Measurements from ENCODE around the gene CCDC116. TPM values are rescaled to one million over a fixed set of nuclear protein-coding genes. Genes with fewer than 3 reads are reported as not detected.
"Not testable (repeated sequence)": the region's sequence is repeated elsewhere in the genome, so short reads cannot be mapped to it uniquely, and the experiment has no call there.

CCDC116 gene
- total RNA-seq, 2 donors from 2014 or later = 2.0 to 2.5 TPM

- ATAC-seq (peak; percentile 93 to 95), DNase-seq (ENCODE audit: low spot score) (peak; percentile 94)
- peak within 1 kb of the TSS; percentile 80 to 82 for H3K27ac Mint-ChIP-seq
- H3K9me3 Mint-ChIP-seq = no peaks in the 10 kb centered on the region
- no peaks in the 10 kb centered on the region for H3K27me3 Mint-ChIP-seq
- H3K36me3 Mint-ChIP-seq = no peaks in the 10 kb centered on the region
- peak within 1 kb of the TSS; percentile 86 for H3K4me3 Mint-ChIP-seq
- peaks cover 20 to 43% of the 10 kb centered on the region in 2 donors for H3K4me1 Mint-ChIP-seq (ENCODE audit: low read depth in 2 of 2)
Measured at GRCh38 chr22:21629255-21630149, 3.1 kb upstream of the CCDC116 start, which contains the start of gene YDJC. YDJC (minus strand) TSS chr22:21630022; CDS start chr22:21630014, 8 bp downstream.

GRCh38 chr22:21631025-21631424, 1.5 kb upstream of the CCDC116 start:
- Mint-ChIP-seq H3K9me3 (no peaks in the 10 kb centered on the region), H3K27me3 (no peaks in the 10 kb centered on the region), H3K4me3 (peak overlapping the region; percentile 65), H3K4me1 (ENCODE audit: low read depth in 2 of 2) (peaks cover 13 to 34% of the 10 kb centered on the region in 2 donors), H3K27ac (peak overlapping the region in 1 of 2 donors; percentile 61), H3K36me3 (no peaks in the 10 kb centered on the region)
- DNase-seq (ENCODE audit: low spot score) (peak; percentile 31), ATAC-seq (no peak)

DNA sequence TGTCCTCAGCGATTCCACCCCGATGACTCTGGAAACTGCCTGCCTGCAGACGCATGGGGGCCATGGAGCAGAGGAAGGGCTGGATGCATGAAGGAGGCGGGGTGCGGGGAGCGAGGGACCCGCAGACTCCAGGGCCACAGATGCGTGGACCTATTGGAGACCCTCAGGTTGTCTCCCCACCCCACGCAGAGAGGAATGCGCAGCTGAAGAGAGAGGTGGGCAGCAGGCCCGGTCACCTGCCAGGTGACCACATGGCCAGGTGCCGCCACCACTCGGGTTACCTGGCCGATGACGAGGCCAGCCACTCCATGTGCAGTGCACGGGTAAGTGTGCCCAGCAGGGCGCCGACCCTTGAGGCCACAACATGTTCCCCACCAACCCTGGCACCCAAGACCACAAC, 371 bp downstream of the CCDC116 start:
- H3K9me3 Mint-ChIP-seq = no peaks in the 10 kb centered on the region
- H3K4me1 Mint-ChIP-seq (ENCODE audit: low read depth in 2 of 2) = peaks cover 6 to 21% of the 10 kb centered on the region in 2 donors
- ATAC-seq = no peak
- no peaks in the 10 kb centered on the region for H3K36me3 Mint-ChIP-seq
- no peak overlapping the region for H3K27ac Mint-ChIP-seq
- H3K4me3 Mint-ChIP-seq = no peak overlapping the region
- H3K27me3 Mint-ChIP-seq = no peaks in the 10 kb centered on the region
- peak; percentile 46 for DNase-seq (ENCODE audit: low spot score)

- no peak overlapping the region for H3K27ac Mint-ChIP-seq
- H3K27me3 Mint-ChIP-seq = no peaks in the 10 kb centered on the region
- no peaks in the 10 kb centered on the region for H3K9me3 Mint-ChIP-seq
- H3K4me1 Mint-ChIP-seq (ENCODE audit: low read depth in 2 of 2) = peaks cover under 1 to 16% of the 10 kb centered on the region in 2 donors
- H3K4me3 Mint-ChIP-seq = no peak overlapping the region
- no peak for ATAC-seq
- DNase-seq (ENCODE audit: low spot score) = peak; percentile 25
- H3K36me3 Mint-ChIP-seq = no peaks in the 10 kb centered on the region
Measured at GRCh38 chr22:21633481-21633880, 921 bp downstream of the CCDC116 start.

- H3K4me3 Mint-ChIP-seq = no peak overlapping the region
- no peaks in the 10 kb centered on the region for H3K36me3 Mint-ChIP-seq
- H3K27me3 Mint-ChIP-seq = no peaks in the 10 kb centered on the region
- no peaks in the 10 kb centered on the region for H3K9me3 Mint-ChIP-seq
- peaks cover 0 to 16% of the 10 kb centered on the region in 2 donors for H3K4me1 Mint-ChIP-seq (ENCODE audit: low read depth in 2 of 2)
- H3K27ac Mint-ChIP-seq = no peak overlapping the region
- ATAC-seq (no peak), DNase-seq (ENCODE audit: low spot score) (no peak)
Measured at GRCh38 chr22:21634081-21634480, 1.5 kb downstream of the CCDC116 start.

DNA sequence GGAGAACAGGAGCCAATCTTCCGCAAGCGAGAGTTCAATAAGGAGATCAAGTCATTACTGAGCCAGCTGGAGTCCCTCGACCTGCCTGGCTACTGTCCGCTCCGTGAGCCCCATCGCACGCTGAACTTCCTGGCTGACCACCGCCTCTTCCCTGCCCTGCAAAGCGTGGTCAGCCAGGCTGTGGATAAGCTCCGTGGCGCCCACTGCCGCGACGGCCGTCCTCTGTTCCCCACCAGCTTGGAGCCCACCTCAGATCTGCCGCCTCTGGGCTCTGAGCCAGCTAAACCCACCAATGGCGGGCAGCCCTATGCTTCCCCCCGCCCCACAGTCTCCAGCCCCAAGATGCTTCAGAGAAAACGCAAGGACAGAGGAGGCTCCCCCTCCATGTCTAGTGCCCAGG, 2.3 kb downstream of the CCDC116 start:
- ATAC-seq (no peak), DNase-seq (ENCODE audit: low spot score) (peak; percentile 31)
- Mint-ChIP-seq H3K4me3 (no peak overlapping the region), H3K4me1 (ENCODE audit: low read depth in 2 of 2) (peaks cover 0 to 16% of the 10 kb centered on the region in 2 donors), H3K9me3 (no peaks in the 10 kb centered on the region), H3K27ac (no peak overlapping the region), H3K27me3 (no peaks in the 10 kb centered on the region), H3K36me3 (no peaks in the 10 kb centered on the region)

GRCh38 chr22:21635771-21636510, 3.4 kb downstream of the CCDC116 start:
- ATAC-seq (no peak), DNase-seq (ENCODE audit: low spot score) (no peak)
- Mint-ChIP-seq H3K27me3 (no peaks in the 10 kb centered on the region), H3K4me3 (no peak overlapping the region), H3K36me3 (no peaks in the 10 kb centered on the region), H3K4me1 (ENCODE audit: low read depth in 2 of 2) (peaks cover 0 to 16% of the 10 kb centered on the region in 2 donors), H3K9me3 (no peaks in the 10 kb centered on the region), H3K27ac (no peak overlapping the region)

DNA sequence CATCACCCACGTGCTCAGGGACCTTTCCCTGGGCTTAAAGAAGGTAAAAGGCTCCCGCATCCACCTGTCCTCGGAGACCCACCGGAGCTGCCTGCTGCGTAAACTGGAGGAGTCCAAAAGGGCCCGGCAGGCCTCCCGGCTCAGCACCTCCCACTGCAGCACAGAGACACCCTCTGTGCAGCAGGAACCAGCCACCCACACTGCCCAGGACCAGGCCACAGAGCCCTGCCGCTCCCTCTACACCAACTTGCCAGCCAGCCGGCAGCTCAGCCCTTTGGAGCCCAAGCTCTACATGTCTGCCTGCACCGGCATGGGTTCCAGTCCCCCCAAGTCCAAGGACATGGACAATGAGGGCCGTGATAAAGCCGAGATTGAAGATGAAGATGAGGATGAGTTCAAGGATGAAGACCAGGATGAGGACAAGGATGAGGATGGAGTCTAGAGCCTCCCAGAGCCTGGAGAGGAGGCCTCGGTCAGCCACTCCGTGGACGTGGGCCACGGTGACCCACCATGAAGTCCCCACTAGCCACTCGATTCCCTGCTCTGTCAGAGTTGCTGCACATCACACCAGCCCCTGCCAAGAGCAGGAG, 4.2 kb downstream of the CCDC116 start:
- no peak for DNase-seq (ENCODE audit: low spot score)
- no peak overlapping the region for H3K4me3 Mint-ChIP-seq
- no peaks in the 10 kb centered on the region for H3K36me3 Mint-ChIP-seq
- H3K9me3 Mint-ChIP-seq = no peaks in the 10 kb centered on the region
- no peaks in the 10 kb centered on the region for H3K27me3 Mint-ChIP-seq
- no peak overlapping the region for H3K27ac Mint-ChIP-seq
- H3K4me1 Mint-ChIP-seq (ENCODE audit: low read depth in 2 of 2) = peaks cover 1 to 15% of the 10 kb centered on the region in 2 donors
- ATAC-seq = no peak

DNA sequence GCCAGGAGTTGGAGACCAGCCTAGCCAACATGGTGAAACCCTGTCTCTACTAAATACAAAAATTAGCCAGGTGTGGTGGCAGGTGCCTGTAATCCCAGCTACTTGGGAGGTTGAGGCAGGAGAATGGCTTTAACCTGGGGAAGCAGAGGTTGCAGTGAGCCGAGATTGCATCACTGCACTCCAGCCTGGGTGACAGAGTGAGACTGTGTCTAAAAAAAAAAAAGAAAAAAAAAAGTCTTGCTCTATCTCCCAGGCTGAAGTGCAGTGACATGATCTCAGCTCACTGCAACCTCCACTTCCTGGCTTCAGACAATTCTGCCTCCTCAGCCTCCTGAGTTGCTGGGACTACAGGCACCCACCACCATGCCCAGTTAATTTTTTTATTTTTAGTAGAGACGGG, 4.9 kb downstream of the CCDC116 start:
- DNase-seq (ENCODE audit: low spot score); H3K4me3 Mint-ChIP-seq; H3K27ac Mint-ChIP-seq; H3K27me3 Mint-ChIP-seq; H3K36me3 Mint-ChIP-seq; ATAC-seq; H3K9me3 Mint-ChIP-seq: not testable (repeated sequence)
- peaks cover 6 to 15% of the 10 kb centered on the region in 2 donors for H3K4me1 Mint-ChIP-seq (ENCODE audit: low read depth in 2 of 2)

GRCh38 chr22:21639359-21639758, 6.8 kb downstream of the CCDC116 start:
- Mint-ChIP-seq H3K27me3 (no peaks in the 10 kb centered on the region), H3K4me3 (no peak overlapping the region), H3K4me1 (ENCODE audit: low read depth in 2 of 2) (peaks cover 17 to 23% of the 10 kb centered on the region in 2 donors), H3K36me3 (peaks cover 7% of the 10 kb centered on the region), H3K27ac (no peak overlapping the region), H3K9me3 (no peaks in the 10 kb centered on the region)
- DNase-seq (ENCODE audit: low spot score) (no peak), ATAC-seq (no peak)

DNA sequence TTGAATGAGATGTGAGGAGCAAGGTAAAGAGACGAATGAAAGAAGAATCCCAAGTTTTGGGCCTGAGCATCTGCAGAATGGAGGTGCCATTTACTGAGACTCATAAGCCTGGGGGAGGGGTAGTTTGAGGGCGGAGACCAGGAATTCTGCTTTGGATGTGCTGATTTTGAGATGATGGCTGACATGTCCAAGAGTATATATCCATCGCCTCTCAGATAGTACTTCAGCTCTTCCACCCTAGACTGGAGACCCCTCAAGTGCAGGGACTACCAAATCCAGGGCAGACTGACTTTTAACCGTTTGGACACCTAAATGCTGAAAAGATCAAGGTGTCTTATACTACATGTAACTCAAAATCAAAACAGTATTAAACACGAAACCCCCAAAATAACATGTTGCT, 8.2 kb downstream of the CCDC116 start:
- H3K4me1 Mint-ChIP-seq (ENCODE audit: low read depth in 2 of 2) = peaks cover 17 to 23% of the 10 kb centered on the region in 2 donors
- DNase-seq (ENCODE audit: low spot score) (no peak), ATAC-seq (no peak)
- no peaks in the 10 kb centered on the region for H3K27me3 Mint-ChIP-seq
- no peaks in the 10 kb centered on the region for H3K9me3 Mint-ChIP-seq
- H3K27ac Mint-ChIP-seq = peak overlapping the region; percentile 79 to 88
- H3K36me3 Mint-ChIP-seq = peaks cover 7% of the 10 kb centered on the region
- H3K4me3 Mint-ChIP-seq = peak overlapping the region; percentile 98

- Mint-ChIP-seq H3K36me3 (peaks cover 9% of the 10 kb centered on the region), H3K27me3 (no peaks in the 10 kb centered on the region), H3K4me1 (ENCODE audit: low read depth in 2 of 2) (peaks cover 20 to 27% of the 10 kb centered on the region in 2 donors), H3K9me3 (no peaks in the 10 kb centered on the region), H3K27ac (peak overlapping the region; percentile 79 to 88), H3K4me3 (peak overlapping the region; percentile 98)
- ATAC-seq = peak; percentile 14 to 45
- DNase-seq (ENCODE audit: low spot score) = peak; percentile 59
Measured at GRCh38 chr22:21641417-21641788, 8.8 kb downstream of the CCDC116 start.

GRCh38 chr22:21641789-21642583, 9.4 kb downstream of the CCDC116 start, which contains the start of gene SDF2L1:
SDF2L1 (plus strand) TSS chr22:21642302; CDS start chr22:21642337, 35 bp downstream.
- Mint-ChIP-seq H3K4me3 (peak within 1 kb of the TSS; percentile 98), H3K27me3 (no peaks in the 10 kb centered on the region), H3K36me3 (peaks cover 14% of the 10 kb centered on the region), H3K4me1 (ENCODE audit: low read depth in 2 of 2) (peaks cover 26 to 32% of the 10 kb centered on the region in 2 donors), H3K27ac (peak within 1 kb of the TSS; percentile 79 to 88), H3K9me3 (no peaks in the 10 kb centered on the region)
- DNase-seq (ENCODE audit: low spot score) = peak; percentile 99
- ATAC-seq = peak; percentile 99

Data from natural killer cell treated with Interleukin-12 subunit alpha and Interleukin-12 subunit beta and Interleukin-15 and Interleukin-18, amount 100 ng/mL, for 72 hours (primary cell).